HepG2 (cell line): ENCODE data around the gene SP3. TPM values are rescaled to one million over a fixed set of nuclear protein-coding genes. Genes with fewer than 3 reads are reported as not detected.

Experiments used
- CAMTA2 ChIP-seq: sonication (generic); formaldehyde crosslinking; IDR thresholded peaks from 2 replicates; pipeline ENCODE4 v1.4.0; 2020; ENCODE audit warnings: mild to moderate bottlenecking, missing genetic modification reagents, borderline replicate concordance
- CEBPG ChIP-seq: IDR thresholded peaks from 2 replicates; pipeline ENCODE4 v1.6.1; 2016
- CENPX ChIP-seq: sonication (generic); formaldehyde crosslinking; IDR thresholded peaks from 2 replicates; pipeline ENCODE4 v1.9.0; 2021; ENCODE audit warnings: mild to moderate bottlenecking, missing genetic modification reagents, moderate library complexity
- CHCHD3 ChIP-seq: sonication (generic); formaldehyde crosslinking; IDR thresholded peaks from 2 replicates; pipeline ENCODE4 v1.8.0; 2022; ENCODE audit warnings: mild to moderate bottlenecking, missing genetic modification reagents, moderate library complexity
- DMAP1 ChIP-seq: IDR thresholded peaks from 2 replicates; pipeline ENCODE4 v1.6.1; 2016
- FOSL1 ChIP-seq: sonication (generic); formaldehyde crosslinking; IDR thresholded peaks from 2 replicates; pipeline ENCODE4 v1.9.0; 2021; ENCODE audit warnings: missing genetic modification reagents, borderline replicate concordance
- HNF4A ChIP-seq: sonication (generic); formaldehyde crosslinking; IDR thresholded peaks from 2 replicates; pipeline ENCODE4 v1.4.0; 2020; ENCODE audit warnings: missing genetic modification reagents
- NPAS2 ChIP-seq: sonication (generic); formaldehyde crosslinking; IDR thresholded peaks from 2 replicates; pipeline ENCODE4 v1.8.0; 2022; ENCODE audit warnings: mild to moderate bottlenecking, missing genetic modification reagents, borderline replicate concordance
- ZNF180 ChIP-seq: sonication (generic); formaldehyde crosslinking; IDR thresholded peaks from 2 replicates; pipeline ENCODE4 v1.4.0; 2020; ENCODE audit warnings: low read depth, missing genetic modification reagents, borderline replicate concordance
- ZNF253 ChIP-seq: sonication (generic); formaldehyde crosslinking; IDR thresholded peaks from 2 replicates; pipeline ENCODE4 v1.8.0; 2022; ENCODE audit warnings: mild to moderate bottlenecking, missing genetic modification reagents, borderline replicate concordance
- ZNF264 ChIP-seq: sonication (generic); formaldehyde crosslinking; IDR thresholded peaks from 2 replicates; pipeline ENCODE4 v1.4.0; 2020; ENCODE audit warnings: missing genetic modification reagents
- ZNF44 ChIP-seq: sonication (generic); formaldehyde crosslinking; IDR thresholded peaks from 2 replicates; pipeline ENCODE4 v1.5.1; 2020; ENCODE audit warnings: mild to moderate bottlenecking, missing genetic modification reagents
- ZNF781 ChIP-seq: sonication (generic); formaldehyde crosslinking; IDR thresholded peaks from 2 replicates; pipeline ENCODE4 v1.5.1; 2020; ENCODE audit warnings: borderline replicate concordance, mild to moderate bottlenecking, missing genetic modification reagents; ENCODE audit errors: not compliant biosample characterization
- polyA plus RNA-seq, 8 experiments: library from polyadenylated mRNA; depleted of rRNA in 3 of 8; stranded (reverse) in 7 of 8; unstranded in 1 of 8; fragments of >200 nt; fragmentation: Illumina TruSeq in 4 of 8; extraction: Trizol in 4 of 8; gene quantifications; 2 replicates each; pipeline versions ENCODE4 v1.2.1 to v1.2.3, GENCODE V29; 2011 to 2016; ENCODE audit warnings: low read depth in 4 of 8, missing spikeins in 1 of 8, mixed read lengths in 1 of 8; ENCODE audit not compliant: insufficient read depth in 1 of 8
- total RNA-seq, 5 experiments: library from RNA; depleted of rRNA; stranded (reverse); fragments of >200 nt; fragmentation: Illumina TruSeq; extraction: Trizol; gene quantifications; 2 replicates each; pipeline ENCODE4 v1.2.3, GENCODE V29; 2016; ENCODE audit warnings: low read depth in 1 of 5
- TF ChIP-seq, protein P1 (sequence below): sonication (generic); formaldehyde crosslinking; IDR thresholded peaks from 2 replicates; pipeline ENCODE4 v1.4.0; 2020; ENCODE audit warnings: missing genetic modification reagents
- TF ChIP-seq, protein P2 (sequence below): sonication (generic); formaldehyde crosslinking; IDR thresholded peaks from 2 replicates; pipeline ENCODE4 v1.4.0; 2020; ENCODE audit warnings: low read depth, mild to moderate bottlenecking, missing genetic modification reagents
- TF ChIP-seq, protein P3 (sequence below): sonication (generic); formaldehyde crosslinking; IDR thresholded peaks from 2 replicates; pipeline ENCODE4 v1.8.0; 2022; ENCODE audit warnings: mild to moderate bottlenecking, missing genetic modification reagents; ENCODE audit not compliant: insufficient replicate concordance
- TF ChIP-seq, protein P4 (sequence below), 2 experiments: IDR thresholded peaks; 2 replicates each; pipeline ENCODE4 v1.6.1; 2011 to 2012; ENCODE audit warnings: low read length in 2 of 2, borderline replicate concordance in 1 of 2, low read depth in 1 of 2, mild to moderate bottlenecking in 1 of 2, moderate library complexity in 1 of 2
- TF ChIP-seq, protein P5 (sequence below), 2 experiments: fragments of 450-650 bp in 1 of 2; sonication (generic) in 1 of 2; formaldehyde crosslinking; IDR thresholded peaks; 2 replicates each; pipeline versions ENCODE4 v1.5.0 to v1.8.0; 2020 to 2022; ENCODE audit warnings: mild to moderate bottlenecking in 1 of 2, missing genetic modification reagents in 1 of 2
- TF ChIP-seq, protein P6 (sequence below): sonication (generic); formaldehyde crosslinking; IDR thresholded peaks from 2 replicates; pipeline ENCODE4 v1.4.0; 2020; ENCODE audit warnings: missing genetic modification reagents, borderline replicate concordance

The SP3 gene
- total and polyA plus RNA-seq, 2 of the 13 experiments (the other 11 are each of a cell fraction or from before 2014, with no cell fraction given) = 57.3 to 132 TPM

DNA sequence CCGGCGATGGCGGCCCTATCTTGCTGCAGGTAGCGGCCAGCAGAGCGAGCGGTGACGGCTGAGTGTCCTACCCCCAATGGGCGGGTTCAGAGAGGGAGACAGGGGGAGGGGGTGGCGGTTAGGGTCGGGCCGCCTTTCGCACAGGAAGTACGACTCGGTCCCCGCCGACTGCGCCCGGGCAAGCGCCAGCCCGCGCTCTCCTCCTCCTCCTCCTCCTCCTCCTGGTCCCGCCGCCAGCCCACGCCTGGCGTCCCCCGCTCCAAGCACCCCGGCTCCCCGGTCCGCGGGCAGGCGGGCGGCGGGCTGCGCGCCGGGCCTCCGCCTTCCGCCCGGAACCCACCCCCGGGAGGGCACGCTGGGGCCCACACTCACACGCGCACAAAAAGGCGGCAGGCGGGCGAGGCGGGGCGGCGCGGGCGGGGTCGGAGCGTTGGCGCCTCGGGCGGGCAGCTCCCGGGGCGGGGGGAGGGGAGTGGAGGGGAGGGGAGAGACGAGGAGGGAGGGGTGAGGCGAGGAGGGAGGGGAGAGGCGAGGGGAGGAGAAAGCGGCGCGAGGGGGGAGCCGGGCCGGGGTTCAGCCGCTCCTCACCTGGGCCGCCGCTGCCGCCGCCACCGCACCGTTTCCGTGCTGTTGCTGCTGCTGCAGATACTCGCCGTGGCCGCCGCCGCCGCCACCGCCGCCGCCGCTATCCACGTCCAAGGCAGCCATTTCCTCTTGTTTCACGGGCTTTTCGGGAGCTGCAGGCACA, 1.2 kb downstream of the SP3 start (continued):
- TF ChIP-seq, protein P1, sequence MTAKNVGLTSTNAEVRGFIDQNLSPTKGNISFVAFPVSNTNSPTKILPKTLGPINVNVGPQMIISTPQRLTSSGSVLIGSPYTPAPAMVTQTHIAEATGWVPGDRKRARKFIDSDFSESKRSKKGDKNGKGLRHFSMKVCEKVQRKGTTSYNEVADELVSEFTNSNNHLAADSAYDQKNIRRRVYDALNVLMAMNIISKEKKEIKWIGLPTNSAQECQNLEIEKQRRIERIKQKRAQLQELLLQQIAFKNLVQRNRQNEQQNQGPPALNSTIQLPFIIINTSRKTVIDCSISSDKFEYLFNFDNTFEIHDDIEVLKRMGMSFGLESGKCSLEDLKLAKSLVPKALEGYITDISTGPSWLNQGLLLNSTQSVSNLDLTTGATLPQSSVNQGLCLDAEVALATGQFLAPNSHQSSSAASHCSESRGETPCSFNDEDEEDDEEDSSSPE = peak; percentile 91
- TF ChIP-seq, protein P2, sequence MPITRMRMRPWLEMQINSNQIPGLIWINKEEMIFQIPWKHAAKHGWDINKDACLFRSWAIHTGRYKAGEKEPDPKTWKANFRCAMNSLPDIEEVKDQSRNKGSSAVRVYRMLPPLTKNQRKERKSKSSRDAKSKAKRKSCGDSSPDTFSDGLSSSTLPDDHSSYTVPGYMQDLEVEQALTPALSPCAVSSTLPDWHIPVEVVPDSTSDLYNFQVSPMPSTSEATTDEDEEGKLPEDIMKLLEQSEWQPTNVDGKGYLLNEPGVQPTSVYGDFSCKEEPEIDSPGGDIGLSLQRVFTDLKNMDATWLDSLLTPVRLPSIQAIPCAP (CRISPR knock-in tag) = no peak; the same call in 1 of the 2 replicates
- no peak for TF ChIP-seq FOSL1 (CRISPR knock-in tag)
- TF ChIP-seq, protein P3, sequence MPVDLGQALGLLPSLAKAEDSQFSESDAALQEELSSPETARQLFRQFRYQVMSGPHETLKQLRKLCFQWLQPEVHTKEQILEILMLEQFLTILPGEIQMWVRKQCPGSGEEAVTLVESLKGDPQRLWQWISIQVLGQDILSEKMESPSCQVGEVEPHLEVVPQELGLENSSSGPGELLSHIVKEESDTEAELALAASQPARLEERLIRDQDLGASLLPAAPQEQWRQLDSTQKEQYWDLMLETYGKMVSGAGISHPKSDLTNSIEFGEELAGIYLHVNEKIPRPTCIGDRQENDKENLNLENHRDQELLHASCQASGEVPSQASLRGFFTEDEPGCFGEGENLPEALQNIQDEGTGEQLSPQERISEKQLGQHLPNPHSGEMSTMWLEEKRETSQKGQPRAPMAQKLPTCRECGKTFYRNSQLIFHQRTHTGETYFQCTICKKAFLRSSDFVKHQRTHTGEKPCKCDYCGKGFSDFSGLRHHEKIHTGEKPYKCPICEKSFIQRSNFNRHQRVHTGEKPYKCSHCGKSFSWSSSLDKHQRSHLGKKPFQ (CRISPR knock-in tag) = peak; percentile 12
- no peak for TF ChIP-seq CEBPG (CRISPR knock-in tag)
- TF ChIP-seq ZNF180 (CRISPR knock-in tag) = no peak
- TF ChIP-seq HNF4A (CRISPR knock-in tag) = no peak
- TF ChIP-seq CENPX (CRISPR knock-in tag) = no peak
- TF ChIP-seq ZNF44 = no peak
- 0 out of 2 replicates have a peak, but pooled peaks have one; percentile 25 for TF ChIP-seq ZNF264
- no peak for TF ChIP-seq NPAS2 (CRISPR knock-in tag)
- no peak for TF ChIP-seq CAMTA2 (CRISPR knock-in tag)
- 0 out of 2 replicates have a peak, but pooled peaks have one; percentile 43 for TF ChIP-seq ZNF253
- peak; percentile 41; the same call in 1 of the 2 replicates for TF ChIP-seq CHCHD3
- TF ChIP-seq, protein P4, sequence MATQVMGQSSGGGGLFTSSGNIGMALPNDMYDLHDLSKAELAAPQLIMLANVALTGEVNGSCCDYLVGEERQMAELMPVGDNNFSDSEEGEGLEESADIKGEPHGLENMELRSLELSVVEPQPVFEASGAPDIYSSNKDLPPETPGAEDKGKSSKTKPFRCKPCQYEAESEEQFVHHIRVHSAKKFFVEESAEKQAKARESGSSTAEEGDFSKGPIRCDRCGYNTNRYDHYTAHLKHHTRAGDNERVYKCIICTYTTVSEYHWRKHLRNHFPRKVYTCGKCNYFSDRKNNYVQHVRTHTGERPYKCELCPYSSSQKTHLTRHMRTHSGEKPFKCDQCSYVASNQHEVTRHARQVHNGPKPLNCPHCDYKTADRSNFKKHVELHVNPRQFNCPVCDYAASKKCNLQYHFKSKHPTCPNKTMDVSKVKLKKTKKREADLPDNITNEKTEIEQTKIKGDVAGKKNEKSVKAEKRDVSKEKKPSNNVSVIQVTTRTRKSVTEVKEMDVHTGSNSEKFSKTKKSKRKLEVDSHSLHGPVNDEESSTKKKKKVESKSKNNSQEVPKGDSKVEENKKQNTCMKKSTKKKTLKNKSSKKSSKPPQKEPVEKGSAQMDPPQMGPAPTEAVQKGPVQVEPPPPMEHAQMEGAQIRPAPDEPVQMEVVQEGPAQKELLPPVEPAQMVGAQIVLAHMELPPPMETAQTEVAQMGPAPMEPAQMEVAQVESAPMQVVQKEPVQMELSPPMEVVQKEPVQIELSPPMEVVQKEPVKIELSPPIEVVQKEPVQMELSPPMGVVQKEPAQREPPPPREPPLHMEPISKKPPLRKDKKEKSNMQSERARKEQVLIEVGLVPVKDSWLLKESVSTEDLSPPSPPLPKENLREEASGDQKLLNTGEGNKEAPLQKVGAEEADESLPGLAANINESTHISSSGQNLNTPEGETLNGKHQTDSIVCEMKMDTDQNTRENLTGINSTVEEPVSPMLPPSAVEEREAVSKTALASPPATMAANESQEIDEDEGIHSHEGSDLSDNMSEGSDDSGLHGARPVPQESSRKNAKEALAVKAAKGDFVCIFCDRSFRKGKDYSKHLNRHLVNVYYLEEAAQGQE (IDR thresholded peaks at IDR 0.05; ENCODE audit: borderline replicate concordance in 1 of 2, low read depth in 1 of 2, low read length in 2 of 2) = no peak
- peak; percentile 73 for TF ChIP-seq DMAP1 (CRISPR knock-in tag)
- no peak for TF ChIP-seq ZNF781 (CRISPR knock-in tag)
- TF ChIP-seq, protein P5, sequence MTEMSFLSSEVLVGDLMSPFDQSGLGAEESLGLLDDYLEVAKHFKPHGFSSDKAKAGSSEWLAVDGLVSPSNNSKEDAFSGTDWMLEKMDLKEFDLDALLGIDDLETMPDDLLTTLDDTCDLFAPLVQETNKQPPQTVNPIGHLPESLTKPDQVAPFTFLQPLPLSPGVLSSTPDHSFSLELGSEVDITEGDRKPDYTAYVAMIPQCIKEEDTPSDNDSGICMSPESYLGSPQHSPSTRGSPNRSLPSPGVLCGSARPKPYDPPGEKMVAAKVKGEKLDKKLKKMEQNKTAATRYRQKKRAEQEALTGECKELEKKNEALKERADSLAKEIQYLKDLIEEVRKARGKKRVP (CRISPR knock-in tag; IDR thresholded peaks at IDR 0.05) = no peak; a peak in 1 of 4 replicates
- TF ChIP-seq, protein P6, sequence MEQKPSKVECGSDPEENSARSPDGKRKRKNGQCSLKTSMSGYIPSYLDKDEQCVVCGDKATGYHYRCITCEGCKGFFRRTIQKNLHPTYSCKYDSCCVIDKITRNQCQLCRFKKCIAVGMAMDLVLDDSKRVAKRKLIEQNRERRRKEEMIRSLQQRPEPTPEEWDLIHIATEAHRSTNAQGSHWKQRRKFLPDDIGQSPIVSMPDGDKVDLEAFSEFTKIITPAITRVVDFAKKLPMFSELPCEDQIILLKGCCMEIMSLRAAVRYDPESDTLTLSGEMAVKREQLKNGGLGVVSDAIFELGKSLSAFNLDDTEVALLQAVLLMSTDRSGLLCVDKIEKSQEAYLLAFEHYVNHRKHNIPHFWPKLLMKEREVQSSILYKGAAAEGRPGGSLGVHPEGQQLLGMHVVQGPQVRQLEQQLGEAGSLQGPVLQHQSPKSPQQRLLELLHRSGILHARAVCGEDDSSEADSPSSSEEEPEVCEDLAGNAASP = no peak
